Measurements from ENCODE around the gene CARNS1.

DNA sequence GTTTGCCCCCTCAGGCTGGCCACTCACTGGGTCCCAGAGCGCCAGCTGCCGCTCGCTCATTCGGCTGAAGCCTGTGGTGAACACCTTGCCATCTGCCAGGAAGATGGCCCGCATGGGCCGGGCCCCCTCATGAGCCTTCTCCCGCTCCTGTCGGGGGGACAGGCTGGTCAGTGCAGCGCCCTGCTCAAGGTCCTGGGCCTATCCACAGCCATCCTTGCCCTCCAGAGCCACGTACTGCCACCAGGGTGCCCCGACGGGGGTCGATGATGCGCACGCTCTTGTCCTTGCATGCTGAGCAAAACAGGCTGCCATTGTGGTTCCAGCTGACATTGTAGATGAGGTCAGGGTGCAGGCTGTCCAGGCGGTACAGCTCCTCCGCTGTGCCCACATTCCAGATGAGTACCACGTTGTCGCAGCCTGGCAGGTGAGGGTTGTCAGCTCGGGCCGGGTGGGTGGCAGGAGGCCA is 25.7 kb downstream of the CARNS1 start:
- TF ChIP-seq, protein P1, sequence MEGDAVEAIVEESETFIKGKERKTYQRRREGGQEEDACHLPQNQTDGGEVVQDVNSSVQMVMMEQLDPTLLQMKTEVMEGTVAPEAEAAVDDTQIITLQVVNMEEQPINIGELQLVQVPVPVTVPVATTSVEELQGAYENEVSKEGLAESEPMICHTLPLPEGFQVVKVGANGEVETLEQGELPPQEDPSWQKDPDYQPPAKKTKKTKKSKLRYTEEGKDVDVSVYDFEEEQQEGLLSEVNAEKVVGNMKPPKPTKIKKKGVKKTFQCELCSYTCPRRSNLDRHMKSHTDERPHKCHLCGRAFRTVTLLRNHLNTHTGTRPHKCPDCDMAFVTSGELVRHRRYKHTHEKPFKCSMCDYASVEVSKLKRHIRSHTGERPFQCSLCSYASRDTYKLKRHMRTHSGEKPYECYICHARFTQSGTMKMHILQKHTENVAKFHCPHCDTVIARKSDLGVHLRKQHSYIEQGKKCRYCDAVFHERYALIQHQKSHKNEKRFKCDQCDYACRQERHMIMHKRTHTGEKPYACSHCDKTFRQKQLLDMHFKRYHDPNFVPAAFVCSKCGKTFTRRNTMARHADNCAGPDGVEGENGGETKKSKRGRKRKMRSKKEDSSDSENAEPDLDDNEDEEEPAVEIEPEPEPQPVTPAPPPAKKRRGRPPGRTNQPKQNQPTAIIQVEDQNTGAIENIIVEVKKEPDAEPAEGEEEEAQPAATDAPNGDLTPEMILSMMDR (IDR thresholded peaks at IDR 0.05; ENCODE audit: insufficient read depth, low read depth, low read length) = no peak
- TF ChIP-seq EZH2 (IDR thresholded peaks at IDR 0.05; ENCODE audit: insufficient read depth, low read length) = no peak

Data from astrocyte (in vitro differentiated cells and primary cell).